Measurements from ENCODE around the gene PPP1R3E. TPM values are rescaled to one million over a fixed set of nuclear protein-coding genes. Genes with fewer than 3 reads are reported as not detected.
A peak's percentile ranks its signal among the peaks of the same experiment; 100 is the strongest.

PPP1R3E gene
- total and polyA plus RNA-seq, 2 of the 13 experiments (the other 11 are each of a cell fraction or from before 2014, with no cell fraction given) = 16.5 to 26.5 TPM

DNA sequence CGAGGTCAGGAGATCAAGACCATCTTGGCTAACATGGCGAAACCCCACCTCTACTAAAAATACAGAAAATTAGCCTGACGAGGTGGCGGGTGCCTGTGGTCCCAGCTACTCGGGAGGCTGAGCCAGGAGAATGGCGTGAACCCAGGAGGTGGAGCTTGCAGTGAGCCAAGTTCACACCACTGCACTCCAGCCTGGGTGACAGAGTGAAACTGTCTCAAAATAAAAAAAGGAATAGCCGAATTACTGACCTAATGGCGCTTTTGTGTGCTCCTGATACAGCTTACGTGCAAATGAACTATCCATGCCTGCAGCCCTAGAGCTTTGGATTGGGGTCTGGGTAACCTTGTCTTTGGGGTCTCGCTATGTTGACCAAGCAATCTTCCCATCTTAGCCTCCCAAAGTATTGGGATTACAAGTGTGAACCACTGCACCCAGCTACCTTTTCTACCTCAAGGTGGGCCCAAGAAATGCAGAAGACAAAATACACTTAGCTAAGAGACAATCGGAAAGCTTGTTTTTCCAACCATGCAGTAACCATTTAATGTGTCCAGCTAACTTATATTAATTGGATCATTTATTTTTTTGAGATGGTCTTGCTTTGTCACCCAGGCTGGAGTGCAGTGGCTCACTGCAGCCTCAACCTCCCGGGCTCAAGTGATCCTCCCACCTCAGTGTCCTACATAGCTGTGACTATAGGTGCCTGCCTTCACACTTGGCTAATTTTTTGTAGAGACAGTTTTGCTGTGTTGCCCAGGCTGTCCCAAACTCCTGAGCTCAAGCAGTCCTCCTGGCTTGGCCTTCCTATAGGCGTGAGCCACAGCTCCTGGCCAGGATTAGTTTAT is 24.1 kb upstream of the PPP1R3E start (continued):
- TF ChIP-seq, protein P1, sequence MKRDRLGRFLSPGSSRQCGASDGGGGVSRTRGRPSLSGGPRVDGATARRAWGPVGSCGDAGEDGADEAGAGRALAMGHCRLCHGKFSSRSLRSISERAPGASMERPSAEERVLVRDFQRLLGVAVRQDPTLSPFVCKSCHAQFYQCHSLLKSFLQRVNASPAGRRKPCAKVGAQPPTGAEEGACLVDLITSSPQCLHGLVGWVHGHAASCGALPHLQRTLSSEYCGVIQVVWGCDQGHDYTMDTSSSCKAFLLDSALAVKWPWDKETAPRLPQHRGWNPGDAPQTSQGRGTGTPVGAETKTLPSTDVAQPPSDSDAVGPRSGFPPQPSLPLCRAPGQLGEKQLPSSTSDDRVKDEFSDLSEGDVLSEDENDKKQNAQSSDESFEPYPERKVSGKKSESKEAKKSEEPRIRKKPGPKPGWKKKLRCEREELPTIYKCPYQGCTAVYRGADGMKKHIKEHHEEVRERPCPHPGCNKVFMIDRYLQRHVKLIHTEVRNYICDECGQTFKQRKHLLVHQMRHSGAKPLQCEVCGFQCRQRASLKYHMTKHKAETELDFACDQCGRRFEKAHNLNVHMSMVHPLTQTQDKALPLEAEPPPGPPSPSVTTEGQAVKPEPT (CRISPR knock-in tag; IDR thresholded peaks at IDR 0.05; ENCODE audit: low read depth) = 0 out of 2 replicates have a peak, but pooled peaks have one; percentile 47
- TF ChIP-seq ZNF7 (CRISPR knock-in tag; IDR thresholded peaks at IDR 0.05) (no peak), CBX5 (CRISPR knock-in tag; IDR thresholded peaks at IDR 0.05; ENCODE audit: borderline replicate concordance) (no peak), TOE1 (CRISPR knock-in tag; IDR thresholded peaks at IDR 0.05) (no peak), NR2F6 (IDR thresholded peaks at IDR 0.05) (no peak), NR2F6 (CRISPR knock-in tag; IDR thresholded peaks at IDR 0.05) (peak; percentile 15; the same call in 1 of the 2 replicates), PCBP1 (IDR thresholded peaks at IDR 0.05; ENCODE audit: borderline replicate concordance, low read depth, low read length) (no peak), ZNF335 (CRISPR knock-in tag; IDR thresholded peaks at IDR 0.05) (no peak), SMARCC2 (IDR thresholded peaks at IDR 0.05) (no peak), TSC22D2 (CRISPR knock-in tag; IDR thresholded peaks at IDR 0.05; ENCODE audit: borderline replicate concordance) (no peak), HDAC1 (CRISPR knock-in tag; IDR thresholded peaks at IDR 0.05) (no peak)
- TF ChIP-seq, protein P2, sequence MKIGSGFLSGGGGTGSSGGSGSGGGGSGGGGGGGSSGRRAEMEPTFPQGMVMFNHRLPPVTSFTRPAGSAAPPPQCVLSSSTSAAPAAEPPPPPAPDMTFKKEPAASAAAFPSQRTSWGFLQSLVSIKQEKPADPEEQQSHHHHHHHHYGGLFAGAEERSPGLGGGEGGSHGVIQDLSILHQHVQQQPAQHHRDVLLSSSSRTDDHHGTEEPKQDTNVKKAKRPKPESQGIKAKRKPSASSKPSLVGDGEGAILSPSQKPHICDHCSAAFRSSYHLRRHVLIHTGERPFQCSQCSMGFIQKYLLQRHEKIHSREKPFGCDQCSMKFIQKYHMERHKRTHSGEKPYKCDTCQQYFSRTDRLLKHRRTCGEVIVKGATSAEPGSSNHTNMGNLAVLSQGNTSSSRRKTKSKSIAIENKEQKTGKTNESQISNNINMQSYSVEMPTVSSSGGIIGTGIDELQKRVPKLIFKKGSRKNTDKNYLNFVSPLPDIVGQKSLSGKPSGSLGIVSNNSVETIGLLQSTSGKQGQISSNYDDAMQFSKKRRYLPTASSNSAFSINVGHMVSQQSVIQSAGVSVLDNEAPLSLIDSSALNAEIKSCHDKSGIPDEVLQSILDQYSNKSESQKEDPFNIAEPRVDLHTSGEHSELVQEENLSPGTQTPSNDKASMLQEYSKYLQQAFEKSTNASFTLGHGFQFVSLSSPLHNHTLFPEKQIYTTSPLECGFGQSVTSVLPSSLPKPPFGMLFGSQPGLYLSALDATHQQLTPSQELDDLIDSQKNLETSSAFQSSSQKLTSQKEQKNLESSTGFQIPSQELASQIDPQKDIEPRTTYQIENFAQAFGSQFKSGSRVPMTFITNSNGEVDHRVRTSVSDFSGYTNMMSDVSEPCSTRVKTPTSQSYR (CRISPR knock-in tag; IDR thresholded peaks at IDR 0.05; ENCODE audit: borderline replicate concordance) = no peak
- TF ChIP-seq, protein P3, sequence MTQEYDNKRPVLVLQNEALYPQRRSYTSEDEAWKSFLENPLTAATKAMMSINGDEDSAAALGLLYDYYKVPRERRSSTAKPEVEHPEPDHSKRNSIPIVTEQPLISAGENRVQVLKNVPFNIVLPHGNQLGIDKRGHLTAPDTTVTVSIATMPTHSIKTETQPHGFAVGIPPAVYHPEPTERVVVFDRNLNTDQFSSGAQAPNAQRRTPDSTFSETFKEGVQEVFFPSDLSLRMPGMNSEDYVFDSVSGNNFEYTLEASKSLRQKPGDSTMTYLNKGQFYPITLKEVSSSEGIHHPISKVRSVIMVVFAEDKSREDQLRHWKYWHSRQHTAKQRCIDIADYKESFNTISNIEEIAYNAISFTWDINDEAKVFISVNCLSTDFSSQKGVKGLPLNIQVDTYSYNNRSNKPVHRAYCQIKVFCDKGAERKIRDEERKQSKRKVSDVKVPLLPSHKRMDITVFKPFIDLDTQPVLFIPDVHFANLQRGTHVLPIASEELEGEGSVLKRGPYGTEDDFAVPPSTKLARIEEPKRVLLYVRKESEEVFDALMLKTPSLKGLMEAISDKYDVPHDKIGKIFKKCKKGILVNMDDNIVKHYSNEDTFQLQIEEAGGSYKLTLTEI (CRISPR knock-in tag; conservative IDR thresholded peaks at IDR 0.05) = no peak
- TF ChIP-seq, protein P4, sequence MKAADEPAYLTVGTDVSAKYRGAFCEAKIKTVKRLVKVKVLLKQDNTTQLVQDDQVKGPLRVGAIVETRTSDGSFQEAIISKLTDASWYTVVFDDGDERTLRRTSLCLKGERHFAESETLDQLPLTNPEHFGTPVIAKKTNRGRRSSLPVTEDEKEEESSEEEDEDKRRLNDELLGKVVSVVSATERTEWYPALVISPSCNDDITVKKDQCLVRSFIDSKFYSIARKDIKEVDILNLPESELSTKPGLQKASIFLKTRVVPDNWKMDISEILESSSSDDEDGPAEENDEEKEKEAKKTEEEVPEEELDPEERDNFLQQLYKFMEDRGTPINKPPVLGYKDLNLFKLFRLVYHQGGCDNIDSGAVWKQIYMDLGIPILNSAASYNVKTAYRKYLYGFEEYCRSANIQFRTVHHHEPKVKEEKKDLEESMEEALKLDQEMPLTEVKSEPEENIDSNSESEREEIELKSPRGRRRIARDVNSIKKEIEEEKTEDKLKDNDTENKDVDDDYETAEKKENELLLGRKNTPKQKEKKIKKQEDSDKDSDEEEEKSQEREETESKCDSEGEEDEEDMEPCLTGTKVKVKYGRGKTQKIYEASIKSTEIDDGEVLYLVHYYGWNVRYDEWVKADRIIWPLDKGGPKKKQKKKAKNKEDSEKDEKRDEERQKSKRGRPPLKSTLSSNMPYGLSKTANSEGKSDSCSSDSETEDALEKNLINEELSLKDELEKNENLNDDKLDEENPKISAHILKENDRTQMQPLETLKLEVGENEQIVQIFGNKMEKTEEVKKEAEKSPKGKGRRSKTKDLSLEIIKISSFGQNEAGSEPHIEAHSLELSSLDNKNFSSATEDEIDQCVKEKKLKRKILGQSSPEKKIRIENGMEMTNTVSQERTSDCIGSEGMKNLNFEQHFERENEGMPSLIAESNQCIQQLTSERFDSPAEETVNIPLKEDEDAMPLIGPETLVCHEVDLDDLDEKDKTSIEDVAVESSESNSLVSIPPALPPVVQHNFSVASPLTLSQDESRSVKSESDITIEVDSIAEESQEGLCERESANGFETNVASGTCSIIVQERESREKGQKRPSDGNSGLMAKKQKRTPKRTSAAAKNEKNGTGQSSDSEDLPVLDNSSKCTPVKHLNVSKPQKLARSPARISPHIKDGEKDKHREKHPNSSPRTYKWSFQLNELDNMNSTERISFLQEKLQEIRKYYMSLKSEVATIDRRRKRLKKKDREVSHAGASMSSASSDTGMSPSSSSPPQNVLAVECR (CRISPR knock-in tag; IDR thresholded peaks at IDR 0.05; ENCODE audit: borderline replicate concordance) = no peak
- TF ChIP-seq, protein P5, sequence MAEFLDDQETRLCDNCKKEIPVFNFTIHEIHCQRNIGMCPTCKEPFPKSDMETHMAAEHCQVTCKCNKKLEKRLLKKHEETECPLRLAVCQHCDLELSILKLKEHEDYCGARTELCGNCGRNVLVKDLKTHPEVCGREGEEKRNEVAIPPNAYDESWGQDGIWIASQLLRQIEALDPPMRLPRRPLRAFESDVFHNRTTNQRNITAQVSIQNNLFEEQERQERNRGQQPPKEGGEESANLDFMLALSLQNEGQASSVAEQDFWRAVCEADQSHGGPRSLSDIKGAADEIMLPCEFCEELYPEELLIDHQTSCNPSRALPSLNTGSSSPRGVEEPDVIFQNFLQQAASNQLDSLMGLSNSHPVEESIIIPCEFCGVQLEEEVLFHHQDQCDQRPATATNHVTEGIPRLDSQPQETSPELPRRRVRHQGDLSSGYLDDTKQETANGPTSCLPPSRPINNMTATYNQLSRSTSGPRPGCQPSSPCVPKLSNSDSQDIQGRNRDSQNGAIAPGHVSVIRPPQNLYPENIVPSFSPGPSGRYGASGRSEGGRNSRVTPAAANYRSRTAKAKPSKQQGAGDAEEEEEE (CRISPR knock-in tag; IDR thresholded peaks at IDR 0.05; ENCODE audit: borderline replicate concordance) = no peak
